HG03064 (cell line): ENCODE results near the gene SPRED2.

Experiments
- ATAC-seq: cut with Tn5 transposase; IDR thresholded peaks from one replicate; pipeline ENCODE4 v1.9.1; 2021; ENCODE audit warnings: low read depth; ENCODE audit not compliant: unreplicated experiment

Gene SPRED2

DNA sequence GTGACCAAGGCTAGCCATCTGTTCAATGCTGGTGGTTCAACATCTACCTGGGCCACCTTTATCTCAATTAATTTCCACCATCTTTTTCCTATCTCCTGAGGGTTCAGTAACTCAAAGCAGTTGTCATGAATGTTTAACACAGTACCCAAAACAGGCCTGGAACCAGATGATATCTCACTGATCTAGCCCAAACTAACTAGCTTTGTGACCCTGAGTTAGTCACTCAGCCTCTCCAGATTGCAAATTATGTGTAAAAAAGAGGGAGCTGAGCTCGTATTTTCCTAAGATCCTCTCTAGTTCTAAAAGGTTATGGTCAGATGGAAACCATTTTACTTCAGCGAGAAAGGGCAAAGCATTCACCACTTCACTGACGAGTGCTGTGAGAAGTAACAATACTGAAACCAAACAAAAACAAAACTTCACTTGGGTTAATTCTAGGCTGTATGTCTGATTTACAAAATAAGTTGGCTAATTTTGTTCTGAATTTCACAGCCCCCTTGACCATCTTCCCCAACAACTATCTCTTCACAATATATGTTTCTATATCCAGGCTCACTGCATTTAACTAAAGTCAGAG, 14.8 kb downstream of the SPRED2 start:
- ATAC-seq: no peak

DNA sequence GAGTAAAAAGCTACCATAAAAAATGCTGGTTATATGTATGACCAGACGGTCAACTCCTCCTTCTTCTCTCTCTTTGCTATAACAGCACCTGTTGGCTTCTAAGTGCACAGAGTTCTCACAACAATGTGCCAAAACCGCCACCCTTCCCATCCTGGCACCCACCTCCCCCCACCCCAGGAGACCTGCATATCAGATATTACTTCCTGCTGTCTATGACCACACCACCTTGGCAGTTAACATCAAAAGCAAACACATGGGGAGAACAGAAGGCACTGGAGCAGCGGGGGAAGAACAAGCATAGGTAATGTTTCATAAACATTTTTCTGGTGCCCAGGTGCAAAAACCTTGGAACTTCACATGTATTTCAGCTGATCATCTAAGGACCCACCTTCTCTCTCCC, 15.5 kb downstream of the SPRED2 start:
- no peak for ATAC-seq

DNA sequence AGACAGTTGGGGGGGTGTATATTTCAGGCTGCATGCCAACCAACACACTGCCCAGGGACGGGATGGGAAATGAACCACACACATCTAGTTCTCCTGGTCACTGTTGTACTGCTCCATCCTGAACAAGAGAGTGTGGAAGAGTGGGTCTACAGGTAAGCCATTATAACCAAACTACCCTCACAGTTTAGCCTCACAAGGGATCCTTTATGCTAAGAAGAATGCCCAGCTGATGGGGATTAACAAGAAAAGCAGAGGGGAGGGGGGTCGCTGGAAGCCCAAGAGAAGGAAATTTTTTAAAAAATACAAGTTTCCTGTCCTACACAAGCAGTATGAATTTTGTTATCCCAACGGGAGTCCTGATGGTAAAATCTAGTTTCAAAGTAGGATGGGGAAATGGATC, 16.1 kb downstream of the SPRED2 start:
- ATAC-seq: no peak

DNA sequence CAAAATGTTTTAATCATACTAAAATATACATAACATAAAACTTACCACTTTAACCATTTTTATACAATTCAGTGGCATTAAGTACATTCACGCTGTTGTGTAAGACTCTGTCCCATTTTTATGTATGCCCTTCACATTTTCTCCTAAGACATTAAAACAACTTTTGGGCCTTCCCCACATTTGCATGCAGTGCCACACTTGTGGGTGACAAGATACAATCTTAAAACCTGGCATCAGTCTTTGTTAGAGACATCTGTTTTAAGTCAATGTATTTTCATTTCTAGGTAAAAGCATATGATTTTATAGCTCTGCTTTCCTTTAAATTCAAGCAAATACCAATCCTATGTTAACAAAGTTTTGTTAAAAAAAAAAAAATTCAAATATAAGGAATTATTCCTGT, 17.3 kb downstream of the SPRED2 start:
- no peak for ATAC-seq

DNA sequence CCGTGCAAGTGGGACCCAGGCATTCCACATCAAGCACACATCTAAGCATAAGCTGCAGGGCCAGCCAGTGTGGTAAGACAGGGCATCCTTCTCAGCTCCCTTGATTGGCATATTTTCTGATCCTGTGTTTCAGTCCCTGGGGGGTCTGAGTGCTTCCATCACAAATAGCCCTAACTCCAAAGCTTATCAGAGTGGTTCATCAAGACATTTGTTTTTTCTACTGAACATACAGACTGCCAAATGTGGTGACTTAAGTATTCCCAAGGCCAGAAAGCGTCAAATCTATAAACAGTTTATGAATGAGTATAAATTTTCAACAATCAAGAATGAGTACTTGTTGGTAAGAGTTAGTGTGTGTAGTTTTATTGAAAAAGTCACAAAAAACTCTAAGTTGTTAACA, 18.8 kb downstream of the SPRED2 start:
- ATAC-seq: no peak

DNA sequence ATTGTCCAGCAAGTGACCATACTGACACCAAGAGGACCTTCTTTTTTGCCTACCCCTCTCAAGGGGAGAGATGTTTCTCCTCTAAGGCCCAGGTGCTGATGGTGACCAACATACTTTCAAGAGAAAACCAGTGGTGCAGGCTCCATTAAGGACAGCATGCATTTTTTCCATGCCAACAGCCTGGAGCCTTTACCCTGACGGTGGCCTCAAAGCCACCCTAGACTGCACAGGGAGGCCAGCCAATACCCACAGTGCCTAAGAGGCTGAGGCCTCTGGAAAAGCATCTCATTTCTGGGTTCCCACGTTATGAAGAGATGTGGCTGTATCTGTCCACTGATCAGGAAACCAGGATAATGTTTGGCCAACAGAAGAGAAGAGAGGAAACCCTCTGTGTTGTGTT, 19.3 kb downstream of the SPRED2 start:
- no peak for ATAC-seq

DNA sequence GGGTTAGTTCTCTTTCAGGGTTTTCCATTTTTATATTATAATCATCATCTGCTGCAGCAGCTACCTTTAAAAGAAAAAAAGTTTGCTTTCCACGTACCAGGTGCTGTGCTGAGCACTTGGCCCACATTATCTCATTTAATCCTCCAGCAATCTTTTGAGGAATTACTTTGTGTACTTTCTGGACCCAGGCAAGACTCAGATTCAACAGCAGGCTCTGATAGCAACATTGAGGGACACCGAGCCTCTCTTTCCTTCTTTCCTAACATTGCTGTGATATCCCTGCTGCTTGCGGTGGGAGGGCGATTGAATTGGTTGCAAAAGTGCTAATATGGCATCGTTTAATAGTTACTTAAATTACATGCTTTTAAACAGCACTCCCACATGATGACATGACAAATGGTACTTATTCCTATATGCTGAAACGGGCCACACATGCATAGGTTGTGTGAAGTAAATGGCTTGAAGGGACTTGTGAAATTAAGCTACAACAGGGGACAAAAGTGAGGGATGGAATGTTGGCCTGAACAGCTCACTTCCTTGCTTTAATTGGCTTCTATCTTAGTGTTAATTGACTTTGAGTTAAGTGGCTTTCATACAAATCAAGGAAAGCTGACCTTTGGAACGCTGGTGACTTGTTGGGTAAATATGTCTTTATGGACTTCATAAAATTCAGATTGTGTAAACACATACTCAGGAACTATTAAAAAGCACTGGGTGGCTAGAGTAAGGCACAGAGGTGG, 21.2 kb downstream of the SPRED2 start:
- ATAC-seq: no peak

DNA sequence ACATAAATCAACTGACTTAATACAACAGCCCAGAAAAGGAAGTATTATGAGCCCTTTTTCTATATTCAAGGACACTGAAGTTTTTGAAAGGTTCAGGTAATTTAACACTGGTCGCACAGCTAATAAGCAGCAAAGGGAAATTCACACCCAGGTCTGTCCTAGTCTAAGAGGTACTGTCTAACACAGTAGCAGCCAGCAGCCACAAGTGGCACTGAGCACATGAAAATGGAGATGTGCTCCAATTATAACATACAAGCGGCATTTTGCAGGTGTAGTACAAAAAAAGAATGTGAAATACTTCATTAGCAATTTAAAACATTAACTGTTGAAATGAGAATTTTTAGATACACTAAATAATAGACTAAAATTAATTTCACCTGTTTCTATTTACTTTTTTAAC, 23.4 kb downstream of the SPRED2 start:
- ATAC-seq: no peak

DNA sequence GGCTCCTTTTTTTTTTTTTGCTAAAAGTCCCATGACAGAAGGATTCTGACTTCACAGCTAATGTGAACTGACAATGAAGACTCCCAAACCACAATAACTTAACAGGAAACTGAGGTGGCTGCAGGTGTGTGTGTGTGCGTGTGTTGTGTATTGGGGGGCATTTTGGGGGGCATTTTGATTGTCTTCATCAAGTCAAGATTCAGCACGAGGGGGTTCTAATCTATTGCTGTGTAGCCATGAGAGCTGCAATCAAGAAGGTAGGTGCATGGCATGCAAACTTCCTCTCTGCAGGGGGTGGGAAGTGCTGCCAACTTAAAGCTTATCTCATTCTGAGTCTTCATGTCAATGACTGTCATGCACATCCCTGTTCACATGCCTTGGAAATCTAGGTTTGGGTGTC, 25.2 kb downstream of the SPRED2 start:
- no peak for ATAC-seq

DNA sequence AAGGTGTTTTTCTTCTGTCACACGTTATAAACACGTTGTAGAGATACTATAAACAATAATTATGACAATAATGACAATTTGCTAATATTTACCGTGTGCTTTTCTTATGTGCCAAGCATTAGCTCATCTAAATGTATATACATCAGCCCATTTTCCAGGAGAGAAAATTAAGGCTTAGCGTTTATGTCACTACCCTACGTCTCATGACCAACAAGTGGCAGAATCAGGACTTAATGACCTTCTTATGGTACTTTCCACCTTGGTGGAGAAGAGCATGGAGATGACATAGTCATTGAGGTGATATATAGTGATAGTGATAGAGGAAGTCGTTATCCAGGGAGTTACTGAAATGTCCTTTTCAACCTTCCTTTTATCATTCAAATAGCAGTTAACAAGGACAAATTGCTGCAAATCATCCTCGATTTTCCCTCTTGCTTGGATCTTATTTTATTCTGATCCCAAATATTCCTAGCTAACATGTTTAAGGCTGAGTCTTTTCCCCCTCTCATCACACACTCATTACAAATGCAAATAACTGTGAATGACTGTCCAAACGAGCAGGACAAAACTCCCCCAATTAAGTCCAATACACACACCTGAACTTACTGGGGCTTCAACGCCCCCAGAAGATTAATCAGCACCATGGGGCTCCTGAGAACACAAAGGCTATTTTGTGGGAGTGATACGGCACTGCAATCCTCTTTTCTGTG, 27.3 kb downstream of the SPRED2 start:
- ATAC-seq: no peak

DNA sequence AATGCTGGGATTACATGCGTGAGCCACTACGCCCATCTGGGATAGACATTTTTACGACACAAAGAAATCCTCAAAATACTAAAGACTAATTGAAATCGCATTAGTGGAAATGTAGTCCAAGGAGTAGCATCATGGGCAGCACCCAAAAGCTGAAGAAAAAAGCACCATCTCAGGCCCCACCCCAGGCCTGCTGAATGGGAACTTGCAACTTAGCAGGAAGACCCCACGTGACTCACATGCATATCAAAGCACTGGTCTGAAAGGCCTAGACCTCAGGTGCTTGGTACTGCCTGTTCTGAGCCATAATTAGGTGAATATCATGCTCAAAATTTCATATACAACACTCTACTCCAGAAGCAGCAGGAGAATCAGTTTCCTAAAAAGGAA, 28.9 kb downstream of the SPRED2 start:
- ATAC-seq: no peak

DNA sequence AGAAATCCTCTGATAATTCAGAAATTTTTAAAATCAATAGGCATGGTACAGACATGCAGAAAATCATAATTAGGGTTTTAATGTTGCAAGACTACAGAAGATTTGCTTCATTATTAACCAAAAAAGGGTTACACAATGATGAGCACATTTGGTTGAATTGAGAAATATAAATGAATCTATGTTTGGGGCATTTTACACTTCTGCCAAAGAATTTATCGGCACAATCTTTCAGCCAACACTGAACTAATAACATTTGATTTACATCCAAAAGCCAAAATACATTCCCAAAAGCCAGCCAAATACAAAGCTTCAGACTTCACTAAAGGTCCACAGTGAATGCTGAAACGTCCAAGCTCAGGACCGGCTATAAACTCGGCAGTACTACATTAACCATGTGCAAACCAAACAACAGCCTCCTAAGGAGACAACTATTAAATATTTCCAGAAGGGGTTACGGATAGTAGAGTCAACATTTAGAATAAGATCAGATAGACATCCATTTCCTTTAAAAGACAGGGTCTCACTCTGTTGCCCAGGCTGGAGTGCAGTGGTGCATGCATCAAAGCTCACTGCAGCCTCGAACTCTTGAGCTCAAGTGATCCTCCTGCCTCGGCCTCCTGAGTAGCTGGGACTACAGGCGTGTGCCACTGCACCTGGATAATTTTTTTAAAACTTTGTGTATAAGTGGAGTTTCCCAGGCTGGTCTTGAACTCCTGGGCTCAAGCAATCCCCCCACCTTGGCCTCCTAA, 29.4 kb downstream of the SPRED2 start:
- no peak for ATAC-seq

DNA sequence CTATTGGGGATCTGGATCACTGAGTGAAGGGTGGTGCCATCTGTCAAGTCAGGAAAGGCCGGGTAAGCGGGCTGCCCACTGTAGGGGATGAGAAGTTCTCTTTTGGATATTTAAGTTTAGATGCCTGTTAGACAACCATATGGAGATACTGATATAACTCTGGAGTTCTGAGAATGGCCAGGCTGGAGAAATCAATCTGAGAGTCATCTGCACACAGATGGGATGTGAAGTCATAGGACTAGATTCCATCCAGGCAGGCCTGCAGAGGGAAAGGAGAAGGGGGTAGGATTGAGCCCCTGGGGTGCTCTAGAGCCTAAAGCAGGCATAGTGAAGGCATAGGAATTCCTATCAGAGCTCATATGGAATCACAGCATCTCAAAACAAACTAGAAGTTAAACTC, 30.1 kb downstream of the SPRED2 start:
- no peak for ATAC-seq

DNA sequence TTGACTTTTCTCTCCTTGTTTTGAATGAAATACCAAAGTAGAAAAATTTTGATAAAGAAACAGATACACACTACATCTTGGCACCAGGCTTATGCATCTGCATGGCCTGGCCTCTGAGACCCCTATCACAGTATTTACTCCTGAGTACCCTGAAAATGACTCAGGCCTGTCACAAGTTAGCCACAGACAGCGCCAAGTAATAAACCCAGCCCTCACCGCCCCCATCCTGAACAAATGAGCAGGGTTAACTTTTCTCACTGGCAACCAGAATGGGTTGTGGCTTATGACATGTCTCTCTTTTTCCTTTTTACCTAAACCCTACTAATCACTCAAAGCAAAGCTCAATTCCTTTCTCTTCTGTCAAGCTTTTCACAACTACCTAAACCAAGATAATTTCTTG, 35.3 kb downstream of the SPRED2 start:
- ATAC-seq: no peak

DNA sequence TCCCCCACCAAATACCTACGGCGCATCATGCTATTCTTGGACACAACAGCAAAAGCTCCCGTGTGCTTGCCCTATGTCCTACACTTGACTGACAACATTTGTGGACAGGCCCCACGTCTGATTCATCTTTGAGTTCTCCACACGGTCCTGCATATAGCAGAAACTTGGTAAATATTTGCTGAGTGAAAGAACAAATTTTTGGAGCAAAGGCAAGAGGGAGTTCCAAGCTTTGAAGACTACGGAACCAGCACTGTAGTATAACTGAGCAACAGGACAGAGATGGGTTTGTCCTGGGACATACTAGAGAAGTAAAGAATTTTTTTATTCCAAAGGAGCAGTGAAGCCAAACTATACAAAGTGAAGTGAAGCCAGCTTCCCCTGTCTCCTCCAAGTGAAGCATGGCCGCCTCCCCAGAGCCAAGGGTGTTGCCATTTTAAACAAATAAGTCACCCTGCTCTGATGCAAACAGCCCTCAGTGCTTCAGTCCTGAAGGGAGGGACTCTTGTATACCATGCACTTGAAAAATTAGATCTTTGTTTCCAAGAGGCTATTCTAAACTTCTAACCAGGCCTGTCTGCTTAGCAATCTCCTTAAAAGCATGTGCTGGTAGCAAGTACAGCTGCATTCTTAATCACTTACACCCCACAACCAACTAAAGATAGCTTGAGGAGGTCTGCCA, 35.9 kb downstream of the SPRED2 start:
- ATAC-seq: no peak

DNA sequence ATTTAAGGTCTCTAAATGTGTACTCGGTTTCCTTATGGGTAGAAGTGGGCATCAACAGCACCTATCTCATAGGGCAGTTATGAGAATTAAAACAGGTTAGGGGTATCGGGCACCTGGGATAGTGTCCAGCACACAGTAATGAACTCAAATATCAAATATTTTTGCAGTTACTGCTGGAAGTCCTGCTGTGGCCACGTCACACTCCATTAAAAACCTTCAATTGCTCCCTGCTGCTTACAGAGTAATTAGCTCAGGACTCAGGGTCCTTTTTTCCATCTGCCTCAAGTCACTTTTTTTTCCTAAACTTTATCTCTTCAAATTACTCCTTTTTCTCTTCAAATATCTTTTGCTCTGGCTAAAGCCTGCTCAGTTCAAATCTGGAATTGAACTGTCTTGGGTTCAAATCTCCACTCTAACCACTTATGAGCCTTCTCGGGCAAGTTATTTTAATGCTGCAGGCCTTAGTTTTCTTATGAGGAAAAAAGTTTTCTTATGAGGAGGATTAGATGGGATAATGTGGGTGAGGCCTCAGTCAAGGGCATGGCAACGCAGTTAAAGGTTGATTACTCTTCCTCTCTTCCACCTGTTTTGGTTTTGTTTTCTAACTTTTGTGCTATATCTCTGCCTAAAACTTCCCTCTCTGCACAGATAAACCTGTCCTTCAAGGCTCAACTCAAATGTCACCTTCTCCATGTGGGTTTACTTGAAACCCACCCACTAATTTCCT, 36.6 kb downstream of the SPRED2 start:
- no peak for ATAC-seq

DNA sequence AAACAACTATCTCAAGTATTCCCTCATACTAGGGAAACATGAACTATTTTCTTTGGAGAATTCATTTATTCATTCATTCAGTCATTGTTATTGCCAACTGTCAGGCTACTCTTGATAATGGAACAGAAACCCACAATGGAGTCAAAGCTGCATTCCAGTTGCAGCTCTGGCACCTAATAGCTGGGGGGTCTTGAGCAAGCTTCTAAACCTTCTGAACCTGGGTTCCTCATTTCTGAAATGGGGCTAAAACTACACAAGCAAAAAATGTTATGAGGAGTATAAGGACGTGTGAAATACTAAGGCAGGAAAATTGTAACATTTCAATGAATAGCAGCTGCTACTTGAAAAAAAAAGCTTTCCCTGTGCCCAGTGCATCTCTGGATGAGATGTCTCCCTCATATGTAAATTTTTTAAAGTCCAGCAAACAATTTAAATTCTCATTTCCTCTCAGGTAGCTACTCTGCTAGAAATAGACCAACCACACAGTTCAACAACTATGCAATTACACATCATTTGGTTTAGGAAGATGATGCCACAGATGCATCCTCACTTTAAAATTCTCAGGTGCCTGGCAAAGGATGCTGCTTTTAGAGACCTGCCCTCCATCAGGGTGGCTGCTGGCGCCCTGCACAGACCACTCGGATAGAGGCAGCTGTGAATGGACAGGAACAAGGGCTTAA, 38.5 kb downstream of the SPRED2 start:
- ATAC-seq: no peak

DNA sequence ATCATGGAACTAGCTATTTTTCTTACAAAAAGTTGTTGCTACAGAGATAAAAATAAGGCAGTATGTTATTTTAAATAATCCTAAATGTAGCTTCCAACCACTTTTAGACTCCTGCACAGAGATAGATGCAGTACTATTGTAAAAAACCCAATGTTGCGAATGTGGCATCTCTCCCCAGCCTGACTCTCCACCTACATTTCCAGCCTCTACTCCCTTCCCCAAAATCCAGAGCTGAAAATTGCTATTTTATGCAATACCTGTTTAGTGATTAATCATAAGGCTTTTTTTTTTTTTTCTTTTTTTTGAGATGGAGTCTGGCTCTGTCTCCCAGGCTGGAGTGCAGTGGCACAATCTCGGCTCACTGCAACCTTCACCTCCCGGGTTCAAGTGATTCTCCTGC, 39.4 kb downstream of the SPRED2 start:
- no peak for ATAC-seq

DNA sequence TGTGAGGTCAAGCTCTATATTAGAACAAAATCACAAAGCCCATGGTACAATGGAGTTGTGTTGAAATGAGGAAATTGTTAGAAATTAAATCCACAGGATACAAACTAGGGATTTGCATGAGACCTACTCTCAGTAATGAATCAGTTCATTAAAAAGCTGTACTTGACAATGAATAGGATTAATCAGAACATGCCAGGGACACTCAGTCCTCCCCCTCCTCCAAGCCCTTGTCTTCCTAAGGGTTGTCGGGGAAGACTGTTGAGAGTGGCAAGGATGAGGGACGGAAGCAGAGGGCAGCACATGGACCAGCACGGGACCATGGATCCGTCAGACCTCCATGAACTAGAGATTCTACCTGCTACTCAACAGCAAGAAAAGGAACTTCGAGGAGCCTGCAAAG, 39.8 kb downstream of the SPRED2 start:
- no peak for ATAC-seq

DNA sequence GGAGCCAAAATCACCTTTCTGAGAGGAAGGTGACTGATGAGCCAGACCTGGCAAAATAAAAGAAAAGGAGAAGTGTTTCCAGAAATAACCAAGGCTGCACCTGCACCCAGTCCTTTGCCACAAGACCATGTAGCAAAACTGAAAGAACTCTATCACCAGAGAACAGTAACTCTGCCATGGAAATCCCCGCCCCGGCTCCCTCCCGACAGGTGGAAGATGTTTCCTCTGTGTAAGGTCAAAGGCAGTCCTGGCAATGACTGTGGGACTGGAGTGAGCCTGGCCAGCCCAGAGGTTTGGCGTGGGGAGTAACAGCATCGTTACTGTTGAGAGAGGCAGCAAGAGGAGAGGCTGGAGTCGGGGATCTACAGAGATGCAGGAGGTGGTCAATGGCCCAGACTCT, 42.3 kb downstream of the SPRED2 start:
- peak; percentile 55 for ATAC-seq
